ENCODE results near the gene ABAT. TPM values are rescaled to one million over a fixed set of nuclear protein-coding genes. Genes with fewer than 3 reads are reported as not detected.
"Not testable (repeated sequence)": the region's sequence is repeated elsewhere in the genome, so short reads cannot be mapped to it uniquely, and the experiment has no call there.

ABAT gene
- total and polyA plus RNA-seq, 9 donors: 9.9 to 25.8 (median 22.2) TPM

- no CpG with 5 or more reads among the region's 3 CpGs for WGBS (ENCODE audit: insufficient coverage)
- Histone ChIP-seq H3K9me3 (replicated peaks; ENCODE audit: control insufficient read depth, low read depth, low read length) (peaks cover 2% of the 10 kb centered on the region), H3K36me3 (ENCODE audit: control insufficient read depth, insufficient read depth, low read length) (peaks cover 52% of the 10 kb centered on the region), H3K4me1 (ENCODE audit: control insufficient read depth, insufficient read depth, low read length) (no peaks in the 10 kb centered on the region), H3K27me3 (ENCODE audit: control insufficient read depth, insufficient read depth, low read length) (no peaks in the 10 kb centered on the region), H3K27ac (ENCODE audit: low read length) (no peak overlapping the region), H3K4me3 (ENCODE audit: low read length) (no peak overlapping the region)
- DNase-seq: no peak
These were observed 99.1 kb downstream of the ABAT start for GRCh38 chr16:8773537-8773936.

- Histone ChIP-seq H3K36me3 (ENCODE audit: control insufficient read depth, insufficient read depth, low read length) (peaks cover 52% of the 10 kb centered on the region), H3K27ac (ENCODE audit: low read length) (no peak overlapping the region), H3K27me3 (ENCODE audit: control insufficient read depth, insufficient read depth, low read length) (no peaks in the 10 kb centered on the region), H3K9me3 (replicated peaks; ENCODE audit: control insufficient read depth, low read depth, low read length) (peaks cover 2% of the 10 kb centered on the region), H3K4me3 (ENCODE audit: low read length) (no peak overlapping the region), H3K4me1 (ENCODE audit: control insufficient read depth, insufficient read depth, low read length) (no peaks in the 10 kb centered on the region)
- WGBS (ENCODE audit: insufficient coverage): 62% methylated on average over 6 of the region's 11 CpGs
- no peak for DNase-seq
These were observed 99.8 kb downstream of the ABAT start for GRCh38 chr16:8774208-8774607.

GRCh38 chr16:8775359-8775758 is 100.9 kb downstream of the ABAT start:
- Histone ChIP-seq H3K27me3 (ENCODE audit: control insufficient read depth, insufficient read depth, low read length) (no peaks in the 10 kb centered on the region), H3K4me1 (ENCODE audit: control insufficient read depth, insufficient read depth, low read length) (no peaks in the 10 kb centered on the region), H3K9me3 (replicated peaks; ENCODE audit: control insufficient read depth, low read depth, low read length) (peaks cover 2% of the 10 kb centered on the region), H3K27ac (ENCODE audit: low read length) (no peak overlapping the region), H3K4me3 (ENCODE audit: low read length) (no peak overlapping the region), H3K36me3 (ENCODE audit: control insufficient read depth, insufficient read depth, low read length) (peaks cover 61% of the 10 kb centered on the region)
- DNase-seq: no peak
- no CpG with 5 or more reads among the region's 1 CpG for WGBS (ENCODE audit: insufficient coverage)

- WGBS (ENCODE audit: insufficient coverage): 36% methylated on average over 7 of the region's 12 CpGs
- H3K36me3 ChIP-seq (ENCODE audit: control insufficient read depth, insufficient read depth, low read length): peaks cover 61% of the 10 kb centered on the region
These were observed 101.7 kb downstream of the ABAT start for GRCh38 chr16:8776129-8776584.

GRCh38 chr16:8777217-8777616 is 102.8 kb downstream of the ABAT start:
- no peak overlapping the region for H3K4me3 ChIP-seq (ENCODE audit: low read length)
- H3K27ac ChIP-seq (ENCODE audit: low read length): no peak overlapping the region
- peaks cover 2% of the 10 kb centered on the region for H3K9me3 ChIP-seq (replicated peaks; ENCODE audit: control insufficient read depth, low read depth, low read length)
- peaks cover 58% of the 10 kb centered on the region for H3K36me3 ChIP-seq (ENCODE audit: control insufficient read depth, insufficient read depth, low read length)
- WGBS (ENCODE audit: insufficient coverage): no CpG with 5 or more reads among the region's 7 CpGs
- H3K27me3 ChIP-seq (ENCODE audit: control insufficient read depth, insufficient read depth, low read length): no peaks in the 10 kb centered on the region
- no peaks in the 10 kb centered on the region for H3K4me1 ChIP-seq (ENCODE audit: control insufficient read depth, insufficient read depth, low read length)
- DNase-seq: no peak

More at GRCh38 chr16:8776129-8776584, 101.7 kb downstream of the ABAT start:
- H3K9me3 ChIP-seq (replicated peaks; ENCODE audit: control insufficient read depth, low read depth, low read length): peaks cover 2% of the 10 kb centered on the region
- no peaks in the 10 kb centered on the region for H3K27me3 ChIP-seq (ENCODE audit: control insufficient read depth, insufficient read depth, low read length)
- H3K27ac ChIP-seq (ENCODE audit: low read length): no peak overlapping the region
- H3K4me1 ChIP-seq (ENCODE audit: control insufficient read depth, insufficient read depth, low read length): no peaks in the 10 kb centered on the region
- no peak for DNase-seq
- no peak overlapping the region for H3K4me3 ChIP-seq (ENCODE audit: low read length)

GRCh38 chr16:8781797-8782196 is 107.4 kb downstream of the ABAT start:
- Histone ChIP-seq H3K36me3 (ENCODE audit: control insufficient read depth, insufficient read depth, low read length) (peaks cover 40% of the 10 kb centered on the region), H3K4me1 (ENCODE audit: control insufficient read depth, insufficient read depth, low read length) (no peaks in the 10 kb centered on the region), H3K27me3 (ENCODE audit: control insufficient read depth, insufficient read depth, low read length) (no peaks in the 10 kb centered on the region), H3K9me3 (replicated peaks; ENCODE audit: control insufficient read depth, low read depth, low read length) (no peaks in the 10 kb centered on the region), H3K4me3 (ENCODE audit: low read length) (no peak overlapping the region), H3K27ac (ENCODE audit: low read length) (no peak overlapping the region)
- WGBS (ENCODE audit: insufficient coverage): 88% methylated on average over 3 of the region's 8 CpGs
- DNase-seq: no peak

- no peaks in the 10 kb centered on the region for H3K27me3 ChIP-seq (ENCODE audit: control insufficient read depth, insufficient read depth, low read length)
- 55% methylated on average over 2 of the region's 6 CpGs for WGBS (ENCODE audit: insufficient coverage)
- no peaks in the 10 kb centered on the region for H3K4me1 ChIP-seq (ENCODE audit: control insufficient read depth, insufficient read depth, low read length)
- no peak overlapping the region for H3K27ac ChIP-seq (ENCODE audit: low read length)
- H3K4me3 ChIP-seq (ENCODE audit: low read length): no peak overlapping the region
- H3K36me3 ChIP-seq (ENCODE audit: control insufficient read depth, insufficient read depth, low read length): peaks cover 32% of the 10 kb centered on the region
- no peak for DNase-seq
- H3K9me3 ChIP-seq (replicated peaks; ENCODE audit: control insufficient read depth, low read depth, low read length): no peaks in the 10 kb centered on the region
These were observed 108.3 kb downstream of the ABAT start for GRCh38 chr16:8782673-8783072.

GRCh38 chr16:8785408-8785807 is 111.0 kb downstream of the ABAT start:
- DNase-seq: no peak
- H3K9me3 ChIP-seq (replicated peaks; ENCODE audit: control insufficient read depth, low read depth, low read length): no peaks in the 10 kb centered on the region
- H3K27ac ChIP-seq (ENCODE audit: low read length): no peak overlapping the region
- no peaks in the 10 kb centered on the region for H3K27me3 ChIP-seq (ENCODE audit: control insufficient read depth, insufficient read depth, low read length)
- 80% methylated on average over 5 of the region's 6 CpGs for WGBS (ENCODE audit: insufficient coverage)
- no peak overlapping the region for H3K4me3 ChIP-seq (ENCODE audit: low read length)
- no peaks in the 10 kb centered on the region for H3K4me1 ChIP-seq (ENCODE audit: control insufficient read depth, insufficient read depth, low read length)
- H3K36me3 ChIP-seq (ENCODE audit: control insufficient read depth, insufficient read depth, low read length): peaks cover 10% of the 10 kb centered on the region

- H3K27ac ChIP-seq (ENCODE audit: low read length); H3K9me3 ChIP-seq (replicated peaks; ENCODE audit: control insufficient read depth, low read depth, low read length); H3K36me3 ChIP-seq (ENCODE audit: control insufficient read depth, insufficient read depth, low read length); H3K27me3 ChIP-seq (ENCODE audit: control insufficient read depth, insufficient read depth, low read length); DNase-seq; H3K4me1 ChIP-seq (ENCODE audit: control insufficient read depth, insufficient read depth, low read length); H3K4me3 ChIP-seq (ENCODE audit: low read length): not testable (repeated sequence)
- 74% methylated on average over 7 of the region's 11 CpGs for WGBS (ENCODE audit: insufficient coverage)
These were observed 111.9 kb downstream of the ABAT start for GRCh38 chr16:8786316-8786715.

GRCh38 chr16:8788578-8789172 is 114.3 kb downstream of the ABAT start:
- H3K36me3 ChIP-seq (ENCODE audit: control insufficient read depth, insufficient read depth, low read length): no peaks in the 10 kb centered on the region
- H3K27me3 ChIP-seq (ENCODE audit: control insufficient read depth, insufficient read depth, low read length): no peaks in the 10 kb centered on the region
- no peak overlapping the region for H3K27ac ChIP-seq (ENCODE audit: low read length)
- 53% methylated on average over 5 of the region's 8 CpGs for WGBS (ENCODE audit: insufficient coverage)
- H3K9me3 ChIP-seq (replicated peaks; ENCODE audit: control insufficient read depth, low read depth, low read length): no peaks in the 10 kb centered on the region
- no peaks in the 10 kb centered on the region for H3K4me1 ChIP-seq (ENCODE audit: control insufficient read depth, insufficient read depth, low read length)
- H3K4me3 ChIP-seq (ENCODE audit: low read length): no peak overlapping the region
- DNase-seq: no peak

GRCh38 chr16:8795091-8795490 is 120.7 kb downstream of the ABAT start:
- peaks cover 9% of the 10 kb centered on the region for H3K36me3 ChIP-seq (ENCODE audit: control insufficient read depth, insufficient read depth, low read length)
- H3K4me3 ChIP-seq (ENCODE audit: low read length): no peak overlapping the region
- H3K4me1 ChIP-seq (ENCODE audit: control insufficient read depth, insufficient read depth, low read length): peaks cover 20% of the 10 kb centered on the region
- H3K9me3 ChIP-seq (replicated peaks; ENCODE audit: control insufficient read depth, low read depth, low read length): no peaks in the 10 kb centered on the region
- no peak for DNase-seq
- H3K27ac ChIP-seq (ENCODE audit: low read length): no peak overlapping the region
- no peaks in the 10 kb centered on the region for H3K27me3 ChIP-seq (ENCODE audit: control insufficient read depth, insufficient read depth, low read length)
- 47% methylated on average over 6 of the region's 8 CpGs for WGBS (ENCODE audit: insufficient coverage)

Measured in muscle of leg (tissue), 11 donors.